IPS-18c (cell line): ENCODE measurements around the gene UST.
"Not testable (repeated sequence)": the region's sequence is repeated elsewhere in the genome, so short reads cannot be mapped to it uniquely, and the experiment has no call there.

Source experiments
- H3K4me3 ChIP-seq: 2 replicates; pipeline ENCODE4 v1.7.0; 2013; ENCODE audit warnings: low read depth, mild to moderate bottlenecking, low read length, moderate library complexity; ENCODE audit not compliant: insufficient read depth
- H3K9me3 ChIP-seq: one replicate; pipeline ENCODE4 v1.6.1; 2013; ENCODE audit warnings: mild to moderate bottlenecking, low read length, moderate library complexity; ENCODE audit not compliant: control insufficient read depth, insufficient read depth

The UST gene

GRCh38 chr6:148720897-148721296 lies 25.9 kb upstream of the UST start:
- H3K9me3 ChIP-seq: peaks cover 2% of the 10 kb centered on the region
- H3K4me3 ChIP-seq: no peak overlapping the region

DNA sequence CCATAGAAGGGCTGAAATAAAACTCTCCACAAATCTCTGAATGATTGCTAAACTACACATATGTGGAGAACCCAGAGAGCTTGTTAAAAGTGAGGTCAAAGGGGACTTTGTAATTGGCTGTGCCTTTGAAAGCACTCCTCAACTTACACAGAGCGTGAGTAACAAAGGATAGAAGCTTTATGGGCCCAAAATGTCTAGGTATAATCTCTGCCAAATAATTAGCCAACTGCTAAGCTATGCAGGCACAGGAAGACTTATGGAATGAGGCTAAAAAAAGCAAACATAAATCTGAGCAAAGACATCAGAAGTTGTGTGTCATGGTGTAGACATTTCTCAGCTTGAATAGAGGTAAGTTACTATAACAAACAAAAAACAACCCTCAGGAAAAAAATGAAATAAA lies 23.3 kb upstream of the UST start:
- no peaks in the 10 kb centered on the region for H3K9me3 ChIP-seq
- H3K4me3 ChIP-seq: no peak overlapping the region

DNA sequence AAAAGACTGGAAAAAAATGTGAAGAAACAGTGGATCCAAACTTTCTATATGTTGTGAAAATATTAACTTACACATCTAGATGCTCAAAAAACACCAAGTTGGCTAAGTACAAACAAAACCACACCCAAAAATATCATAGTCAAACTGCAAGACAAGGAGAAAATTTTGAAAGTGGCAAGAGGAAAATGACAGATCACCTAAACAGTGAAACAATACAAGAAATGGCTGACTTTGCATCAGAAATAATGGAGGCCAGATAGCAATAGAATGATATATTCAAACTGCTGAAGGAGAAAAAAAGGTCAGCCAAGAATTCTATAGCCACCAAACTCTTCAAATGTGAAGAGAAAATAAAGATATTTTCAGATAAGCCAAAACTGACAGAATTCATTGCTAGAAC lies 22.4 kb upstream of the UST start:
- no peak overlapping the region for H3K4me3 ChIP-seq
- H3K9me3 ChIP-seq: no peaks in the 10 kb centered on the region

DNA sequence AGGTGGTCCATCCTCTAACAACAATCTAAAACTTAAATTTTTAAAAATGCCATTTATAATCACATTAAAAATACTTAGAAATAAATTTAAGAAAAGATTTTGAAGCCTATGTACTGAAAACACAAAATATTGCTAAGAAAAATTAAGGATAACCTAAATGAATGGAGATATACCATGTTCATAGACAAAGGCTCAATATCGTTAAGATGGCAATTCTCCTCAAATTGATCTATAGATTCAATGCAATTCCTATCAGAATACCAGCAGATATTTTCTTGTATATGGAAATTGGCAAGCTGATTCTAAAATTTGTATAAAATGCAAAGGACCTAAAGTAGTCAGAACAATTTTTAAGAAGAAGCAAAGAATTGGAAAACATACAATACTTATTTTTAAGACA lies 19.7 kb upstream of the UST start:
- Histone ChIP-seq H3K9me3 (no peaks in the 10 kb centered on the region), H3K4me3 (no peak overlapping the region)

GRCh38 chr6:148735989-148736388 lies 10.8 kb upstream of the UST start:
- no peaks in the 10 kb centered on the region for H3K9me3 ChIP-seq
- H3K4me3 ChIP-seq: no peak overlapping the region

- no peak overlapping the region for H3K4me3 ChIP-seq
- H3K9me3 ChIP-seq: no peaks in the 10 kb centered on the region
Observed at GRCh38 chr6:148736774-148737412, 9.9 kb upstream of the UST start.

DNA sequence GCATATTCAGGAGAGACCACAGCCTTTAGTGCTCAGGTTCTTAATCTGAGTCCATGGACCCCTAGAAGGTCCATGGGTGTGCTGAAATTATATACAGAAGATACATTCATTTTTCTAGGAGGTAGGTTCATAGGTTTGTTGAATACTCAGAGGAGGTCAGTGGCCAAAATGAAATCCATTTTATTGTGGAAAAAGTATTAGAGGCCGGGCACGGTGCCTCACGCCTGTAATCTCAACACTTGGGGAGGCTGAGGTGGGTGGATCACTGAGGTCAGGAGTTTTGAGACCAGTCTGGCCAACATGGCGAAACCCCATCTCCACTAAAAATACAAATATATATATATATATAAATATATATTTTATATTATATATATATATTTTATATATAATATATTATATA lies 9.0 kb upstream of the UST start:
- H3K4me3 ChIP-seq: no peak overlapping the region
- no peaks in the 10 kb centered on the region for H3K9me3 ChIP-seq

DNA sequence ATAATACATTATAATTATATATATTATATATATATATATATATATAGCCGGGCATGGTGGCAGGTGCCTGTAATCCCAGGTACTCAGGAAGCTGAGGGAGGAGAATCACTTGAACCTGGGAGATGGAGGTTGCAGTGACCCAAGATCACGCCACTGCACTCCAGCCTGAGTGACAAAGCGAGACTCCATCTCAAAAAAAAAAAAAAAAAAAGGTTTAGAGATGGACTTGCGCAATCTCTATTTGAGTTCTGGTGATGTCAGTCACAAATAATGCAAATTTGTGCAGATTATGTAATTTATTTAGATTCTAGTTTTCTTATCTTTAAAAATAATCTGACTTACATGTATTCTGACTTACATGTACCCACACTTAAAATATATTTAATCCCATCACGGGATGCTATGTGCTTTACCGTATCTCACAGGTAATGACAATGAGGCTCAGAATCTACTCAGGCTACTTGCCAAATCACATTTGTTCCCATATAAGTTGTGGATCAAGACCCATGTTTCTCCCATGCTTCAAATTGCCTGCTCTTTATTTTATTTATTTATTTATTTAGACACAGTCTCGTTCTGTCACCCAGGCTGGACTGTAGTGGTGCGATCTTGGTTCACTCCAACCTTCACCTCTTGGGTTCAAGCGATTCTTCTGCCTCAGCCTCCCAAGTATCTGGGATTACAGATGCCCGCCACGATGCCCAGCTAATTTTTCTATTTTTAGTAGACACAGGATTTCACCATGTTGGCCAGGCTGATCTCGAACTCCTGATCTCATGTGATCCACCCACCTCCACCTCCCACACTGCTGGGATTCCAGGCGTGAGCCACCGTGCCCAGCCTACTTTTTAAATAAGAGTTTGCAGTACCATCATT lies 7.6 kb upstream of the UST start:
- Histone ChIP-seq H3K4me3 (no peak overlapping the region), H3K9me3 (no peaks in the 10 kb centered on the region)

DNA sequence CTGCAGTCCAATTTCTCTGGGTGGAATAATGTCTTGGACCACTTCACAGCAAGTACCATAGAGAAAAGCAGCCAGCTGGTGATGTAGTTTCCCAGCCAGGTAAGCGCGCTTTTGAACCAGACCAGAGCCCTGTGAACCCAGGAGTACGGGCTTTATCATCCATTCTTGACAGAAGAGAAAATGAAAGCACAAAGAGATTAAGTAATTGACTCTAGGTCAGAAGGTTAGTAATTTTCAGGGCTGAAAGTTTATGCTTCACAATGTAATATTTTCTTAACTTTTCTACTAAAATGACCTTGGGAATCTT lies 7.1 kb upstream of the UST start:
- no peak overlapping the region for H3K4me3 ChIP-seq
- no peaks in the 10 kb centered on the region for H3K9me3 ChIP-seq

GRCh38 chr6:148743476-148743875 lies 3.4 kb upstream of the UST start:
- Histone ChIP-seq H3K9me3 (no peaks in the 10 kb centered on the region), H3K4me3 (no peak overlapping the region)

- Histone ChIP-seq H3K4me3 (peak overlapping the region; percentile 82), H3K9me3 (no peaks in the 10 kb centered on the region)
Observed at GRCh38 chr6:148745926-148746325, 904 bp upstream of the UST start.

GRCh38 chr6:148747145-148747470 lies 278 bp downstream of the UST start:
- H3K4me3 ChIP-seq: peak overlapping the region; percentile 82
- H3K9me3 ChIP-seq: no peaks in the 10 kb centered on the region

DNA sequence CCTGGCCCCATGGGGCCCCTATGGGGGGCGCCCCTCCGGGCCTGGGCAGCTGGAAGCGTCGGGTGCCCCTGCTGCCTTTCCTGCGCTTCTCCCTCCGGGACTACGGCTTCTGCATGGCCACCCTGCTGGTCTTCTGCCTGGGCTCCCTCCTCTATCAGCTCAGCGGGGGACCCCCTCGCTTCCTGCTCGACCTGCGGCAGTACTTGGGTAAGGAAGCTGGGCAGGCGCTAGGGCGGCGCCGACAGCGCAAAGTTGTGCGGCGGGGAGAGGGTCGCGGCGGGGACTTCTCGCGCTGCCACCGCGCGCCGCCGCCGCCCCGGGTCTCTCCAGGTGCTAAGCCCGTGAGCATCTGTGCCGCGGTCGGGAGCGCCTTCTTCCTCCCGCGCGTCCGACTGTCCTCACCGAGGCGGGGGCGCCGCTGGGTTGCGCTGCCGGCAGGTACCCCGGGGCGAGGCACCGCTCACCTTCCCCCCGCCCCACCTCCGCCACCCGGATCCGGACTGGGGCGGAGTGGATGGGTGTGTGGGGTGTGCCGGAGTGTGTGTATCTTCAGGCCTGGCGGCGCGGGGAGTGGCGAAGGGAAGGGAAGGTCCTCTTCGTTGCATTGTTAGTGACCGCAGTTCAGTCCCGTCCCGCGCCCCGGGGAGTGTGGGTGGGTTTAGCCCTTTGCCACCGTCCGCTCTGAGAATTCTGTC lies 788 bp downstream of the UST start:
- Histone ChIP-seq H3K9me3 (no peaks in the 10 kb centered on the region), H3K4me3 (peak overlapping the region; percentile 82)

- no peak overlapping the region for H3K4me3 ChIP-seq
Observed at GRCh38 chr6:148749674-148750073, 2.8 kb downstream of the UST start.

DNA sequence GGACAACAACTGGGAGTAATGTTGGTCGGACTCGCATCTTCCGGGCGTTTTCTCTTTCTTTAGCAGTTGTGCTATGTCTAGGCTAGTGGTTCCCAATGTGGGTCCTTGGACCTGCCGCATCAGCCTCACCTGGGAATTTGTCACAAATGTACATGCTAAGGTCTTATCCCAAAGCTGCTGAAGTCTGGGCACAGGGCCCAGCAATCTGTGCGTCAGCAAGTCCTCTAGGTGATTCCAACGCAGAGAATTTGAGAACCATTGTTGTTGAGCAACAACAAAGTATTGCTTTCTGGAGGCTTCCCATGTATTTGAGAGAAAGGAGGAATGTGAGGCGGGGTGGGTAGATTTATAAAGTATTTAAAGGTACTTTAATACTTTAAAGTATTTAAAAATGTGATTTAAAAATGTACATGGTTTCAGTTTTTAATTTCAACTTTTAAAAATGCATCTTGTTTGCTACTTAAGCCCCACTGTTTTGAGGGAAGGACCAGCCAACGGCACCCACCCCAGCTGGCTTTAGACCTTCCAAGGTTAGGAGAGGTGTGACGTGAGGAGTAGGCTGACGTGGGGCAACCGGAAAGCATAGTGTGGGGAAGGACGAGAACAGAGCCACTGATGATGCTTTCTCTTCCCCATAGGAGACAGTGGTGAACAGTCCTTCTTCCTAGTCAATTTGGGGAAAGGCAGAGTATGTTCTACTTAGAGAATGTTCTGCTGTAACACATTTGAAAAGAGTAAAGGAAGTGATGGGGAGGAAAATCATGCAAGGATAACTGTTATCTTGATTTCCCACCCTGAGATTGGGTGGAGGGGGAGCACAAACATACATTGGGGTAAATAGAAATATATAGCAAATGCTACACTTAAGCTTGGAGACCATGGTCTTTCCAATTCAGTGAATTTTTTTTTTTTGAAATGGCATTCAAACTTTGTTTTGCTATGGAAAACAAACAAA lies 4.3 kb downstream of the UST start:
- no peak overlapping the region for H3K4me3 ChIP-seq
- no peaks in the 10 kb centered on the region for H3K9me3 ChIP-seq

More at GRCh38 chr6:148749674-148750073, 2.8 kb downstream of the UST start:
- H3K9me3 ChIP-seq: no peaks in the 10 kb centered on the region

- H3K9me3 ChIP-seq: no peaks in the 10 kb centered on the region
- H3K4me3 ChIP-seq: no peak overlapping the region
Observed at GRCh38 chr6:148751793-148752170, 5.0 kb downstream of the UST start.

GRCh38 chr6:148755379-148755778 lies 8.5 kb downstream of the UST start:
- H3K4me3 ChIP-seq, H3K9me3 ChIP-seq: not testable (repeated sequence)
